T-cell (primary cell): ENCODE measurements around the gene ITGA7. TPM values are rescaled to one million over a fixed set of nuclear protein-coding genes. Genes with fewer than 3 reads are reported as not detected.

Source experiments
- ATAC-seq, 4 experiments: fragments of 200-7000 bp in 3 of 4; fragments of 150-1000 bp in 1 of 4; cut with Tn5 transposase; replicated peaks in 1 of 4; 1 replicate in 3 of 4; 2 replicates in 1 of 4; pipeline ENCODE4 v1.10.0; 2021; ENCODE audit warnings: moderate library complexity in 3 of 4, mild to moderate bottlenecking in 2 of 4, moderate number of reproducible peaks in 1 of 4
- CTCF ChIA-PET, 2 donors: fragments of 300-600 bp; sonication (Branson Sonifier 250); formaldehyde crosslinking; loops; one replicate each; lab custom pipeline; 2022; ENCODE audit warnings: antibody characterized with exemption in 2 of 2; lab: Charles Lee
- POLR2A ChIA-PET, 2 donors: fragments of 300-600 bp; sonication (Branson Sonifier 250); formaldehyde crosslinking; loops; one replicate each; lab custom pipeline; 2022; ENCODE audit warnings: antibody characterized with exemption in 2 of 2; lab: Charles Lee
- DNase-seq, 35 experiments: peaks; one replicate each; pipeline versions ENCODE4 v3.0.0 to v3.0.0-alpha.2; 2013 to 2023
- H3K27ac ChIP-seq: one replicate; pipeline ENCODE4 v1.5.1; 2013; ENCODE audit warnings: low read length
- H3K27me3 ChIP-seq, 2 experiments: replicated peaks in 1 of 2; 1 replicate in 1 of 2; 2 replicates in 1 of 2; pipeline versions ENCODE4 v1.6.1 to v1.7.0; 2013; ENCODE audit warnings: low read length in 1 of 2, mixed read lengths in 1 of 2; ENCODE audit not compliant: control insufficient read depth in 2 of 2, insufficient read depth in 2 of 2; ENCODE audit errors: extremely low read depth in 1 of 2
- H3K36me3 ChIP-seq, 2 donors: 1 replicate in 1 of 2; 2 replicates in 1 of 2; pipeline versions ENCODE4 v1.6.1 to v1.7.0; 2013; ENCODE audit warnings: low read length in 1 of 2; ENCODE audit not compliant: control insufficient read depth in 2 of 2, insufficient read depth in 1 of 2; ENCODE audit errors: extremely low read depth in 1 of 2
- H3K4me1 ChIP-seq, 2 experiments: 1 replicate in 1 of 2; 2 replicates in 1 of 2; pipeline versions ENCODE4 v1.6.1 to v1.7.0; 2013; ENCODE audit warnings: low read length in 2 of 2, mixed read lengths in 1 of 2; ENCODE audit not compliant: insufficient read depth in 2 of 2, control insufficient read depth in 1 of 2; ENCODE audit errors: extremely low read depth in 1 of 2
- H3K4me3 ChIP-seq, 2 donors: 1 replicate in 1 of 2; 2 replicates in 1 of 2; pipeline versions ENCODE4 v1.5.1 to v1.7.0; 2013; ENCODE audit warnings: mild to moderate bottlenecking in 2 of 2, low read length in 1 of 2, moderate library complexity in 1 of 2; ENCODE audit not compliant: control insufficient read depth in 1 of 2; ENCODE audit errors: extremely low read depth in 1 of 2
- H3K9me3 ChIP-seq: 2 replicates; pipeline ENCODE4 v1.7.0; 2013
- H3K27ac Mint-ChIP-seq, 2 donors: one replicate each; pipeline ENCODE4 v1.8.0; 2020 to 2021; ENCODE audit warnings: mild to moderate bottlenecking in 2 of 2, mixed read lengths in 2 of 2
- H3K27me3 Mint-ChIP-seq, 2 donors: one replicate each; pipeline ENCODE4 v1.8.0; 2021 to 2022; ENCODE audit warnings: mixed read lengths in 2 of 2
- H3K36me3 Mint-ChIP-seq: one replicate; pipeline ENCODE4 v1.8.0; 2021; ENCODE audit warnings: mixed read lengths
- H3K4me1 Mint-ChIP-seq, 3 donors: one replicate each; pipeline ENCODE4 v1.8.0; 2020 to 2022; ENCODE audit warnings: mixed read lengths in 3 of 3, mild to moderate bottlenecking in 1 of 3
- H3K4me3 Mint-ChIP-seq, 3 donors: one replicate each; pipeline ENCODE4 v1.8.0; 2020 to 2022; ENCODE audit warnings: mild to moderate bottlenecking in 3 of 3, mixed read lengths in 3 of 3, moderate library complexity in 3 of 3
- H3K9me3 Mint-ChIP-seq, 3 donors: one replicate each; pipeline ENCODE4 v1.8.0; 2020 to 2022; ENCODE audit warnings: mixed read lengths in 3 of 3
- WGBS: methylation state at CpG from one replicate; pipeline ENCODE4 v1.1.5; 2013; ENCODE audit warnings: missing lambda C conversion rate; ENCODE audit not compliant: insufficient coverage; 5-methylcytosine and 5-hydroxymethylcytosine counted together
- total RNA-seq, 35 experiments: library from RNA in 6 of 35; stranded (reverse) in 6 of 35; fragments of 120-200 nt in 1 of 35; gene quantifications; one replicate each; pipeline versions ENCODE4 v1.2.1 to v1.2.4 and lab custom pipeline; 2013 to 2026

Gene ITGA7
- total RNA-seq, 5 donors from 2014 or later (not counting 1 experiment from before 2014, with no cell fraction given) = 2.6 to 4.6 (median 3.1) TPM

DNA sequence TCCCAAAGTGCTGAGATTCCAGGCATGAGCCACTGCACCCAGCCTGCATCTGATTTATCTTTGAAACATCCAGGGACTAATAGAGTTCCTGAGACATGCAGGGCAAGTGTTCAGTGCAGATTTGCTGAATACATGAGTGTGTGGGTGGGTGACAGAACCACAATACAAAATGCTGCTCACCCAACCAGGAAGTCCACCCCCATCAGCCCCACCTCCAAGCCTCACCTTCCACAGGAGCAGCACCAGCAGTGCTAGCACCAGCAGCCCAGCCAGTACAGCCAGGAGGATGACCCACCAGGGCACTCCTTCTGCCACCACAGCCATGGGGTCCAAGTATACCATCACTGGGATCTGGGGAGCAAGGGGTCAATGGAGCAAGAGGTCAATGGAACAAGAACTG is 20.0 kb downstream of the ITGA7 start:
- POLR2A ChIA-PET = no interaction called here
- Mint-ChIP-seq H3K9me3 (no peaks in the 10 kb centered on the region), H3K4me3 (no peak overlapping the region), H3K27ac (no peak overlapping the region), H3K27me3 (peaks cover 6 to 7% of the 10 kb centered on the region in 2 donors), H3K36me3 (no peaks in the 10 kb centered on the region), H3K4me1 (peaks cover 9 to 12% (median 11%) of the 10 kb centered on the region in 3 donors)
- Histone ChIP-seq H3K27ac (no peak overlapping the region), H3K36me3 (no peaks in the 10 kb centered on the region), H3K4me3 (no peak overlapping the region), H3K27me3 (peaks cover 0 to 13% of the 10 kb centered on the region in 2 experiments), H3K9me3 (no peaks in the 10 kb centered on the region), H3K4me1 (peaks cover 0 to 9% of the 10 kb centered on the region in 2 experiments)
- CTCF ChIA-PET = no interaction called here
- ATAC-seq = peak in 2 of 4 experiments; percentile 16 to 38
- no peak for DNase-seq

DNA sequence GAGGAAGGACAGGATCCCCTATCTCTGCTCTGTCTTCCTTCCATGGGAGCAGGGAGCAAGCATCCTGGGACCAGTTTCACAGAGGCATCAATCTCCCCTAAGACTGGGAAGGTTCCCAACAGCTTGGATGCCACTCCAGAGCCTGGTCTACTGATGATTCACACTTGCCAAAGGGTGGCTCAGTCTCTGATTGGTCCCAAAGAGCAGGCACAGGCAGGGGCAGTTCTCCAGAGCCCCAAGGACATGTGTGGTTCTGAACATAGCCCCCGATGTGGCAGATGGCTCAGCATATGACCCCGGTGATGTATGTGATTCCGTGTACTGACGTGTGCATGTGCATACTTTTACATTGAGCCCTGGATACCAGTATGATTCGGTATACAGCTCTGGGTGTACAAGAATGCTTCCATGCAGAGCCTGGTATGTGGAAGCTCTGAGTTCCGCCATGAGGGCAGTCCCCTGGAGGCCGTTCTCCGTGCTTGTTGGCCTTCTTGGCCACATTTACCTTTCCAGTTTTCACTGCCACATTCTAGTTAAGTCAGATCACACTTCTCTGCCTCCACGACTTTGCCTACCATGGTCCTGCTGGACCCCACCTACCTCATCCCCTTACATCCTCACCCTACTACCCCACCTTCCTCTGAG is 21.2 kb downstream of the ITGA7 start:
- no peaks in the 10 kb centered on the region for H3K9me3 ChIP-seq
- ATAC-seq (no peak), DNase-seq (no peak)
- Mint-ChIP-seq H3K36me3 (no peaks in the 10 kb centered on the region), H3K9me3 (no peaks in the 10 kb centered on the region), H3K4me3 (no peak overlapping the region), H3K27ac (no peak overlapping the region), H3K4me1 (peaks cover 12 to 24% (median 15%) of the 10 kb centered on the region in 3 donors), H3K27me3 (peaks cover 9 to 16% of the 10 kb centered on the region in 2 donors)
- CTCF ChIA-PET = interaction anchor here in 1 of 2 donors (0.7 kb wide), 1 partner anchor 857 kb away, joined by 5 read pairs; no protein-coding TSS in a partner anchor
- H3K4me1 ChIP-seq = peaks cover 0 to 12% of the 10 kb centered on the region in 2 experiments
- POLR2A ChIA-PET = interaction anchor here in 1 of 2 donors (0.5 kb wide), 1 partner anchor 47 kb away, joined by 3 read pairs; no protein-coding TSS in a partner anchor
- peaks cover 0 to 21% of the 10 kb centered on the region in 2 experiments for H3K27me3 ChIP-seq
- 87% methylated on average over 9 of the region's 9 CpGs for WGBS
- no peak overlapping the region for H3K27ac ChIP-seq
- H3K4me3 ChIP-seq = no peak overlapping the region
- H3K36me3 ChIP-seq = no peaks in the 10 kb centered on the region

DNA sequence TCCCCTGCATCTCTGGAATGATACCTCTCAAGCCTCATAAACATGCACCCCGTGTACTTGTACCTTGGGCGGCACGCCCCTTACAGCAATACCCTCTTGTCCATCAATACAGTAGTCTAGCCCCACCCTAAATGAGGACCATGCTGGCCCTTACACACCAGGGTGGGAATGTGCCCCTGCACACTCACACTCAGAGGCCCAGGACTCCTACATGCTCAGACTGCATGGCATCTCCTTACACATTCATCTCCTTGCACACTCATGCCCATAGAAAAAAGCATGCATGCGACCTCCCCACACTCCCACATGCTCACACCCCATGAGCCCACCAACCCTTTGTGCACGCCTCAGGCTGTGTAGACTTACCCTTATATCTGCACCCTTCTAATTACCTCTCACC is 22.0 kb downstream of the ITGA7 start:
- Histone ChIP-seq H3K4me3 (no peak overlapping the region), H3K9me3 (no peaks in the 10 kb centered on the region), H3K27ac (no peak overlapping the region), H3K27me3 (peaks cover 0 to 29% of the 10 kb centered on the region in 2 experiments), H3K4me1 (peaks cover 0 to 17% of the 10 kb centered on the region in 2 experiments), H3K36me3 (no peaks in the 10 kb centered on the region)
- DNase-seq (no peak), ATAC-seq (no peak)
- Mint-ChIP-seq H3K4me1 (peaks cover 18 to 31% (median 23%) of the 10 kb centered on the region in 3 donors), H3K27ac (no peak overlapping the region), H3K36me3 (no peaks in the 10 kb centered on the region), H3K4me3 (no peak overlapping the region), H3K9me3 (no peaks in the 10 kb centered on the region), H3K27me3 (peaks cover 18 to 24% of the 10 kb centered on the region in 2 donors)
- 86% methylated on average over 5 of the region's 5 CpGs for WGBS
- CTCF ChIA-PET = no interaction called here
- POLR2A ChIA-PET = no interaction called here

DNA sequence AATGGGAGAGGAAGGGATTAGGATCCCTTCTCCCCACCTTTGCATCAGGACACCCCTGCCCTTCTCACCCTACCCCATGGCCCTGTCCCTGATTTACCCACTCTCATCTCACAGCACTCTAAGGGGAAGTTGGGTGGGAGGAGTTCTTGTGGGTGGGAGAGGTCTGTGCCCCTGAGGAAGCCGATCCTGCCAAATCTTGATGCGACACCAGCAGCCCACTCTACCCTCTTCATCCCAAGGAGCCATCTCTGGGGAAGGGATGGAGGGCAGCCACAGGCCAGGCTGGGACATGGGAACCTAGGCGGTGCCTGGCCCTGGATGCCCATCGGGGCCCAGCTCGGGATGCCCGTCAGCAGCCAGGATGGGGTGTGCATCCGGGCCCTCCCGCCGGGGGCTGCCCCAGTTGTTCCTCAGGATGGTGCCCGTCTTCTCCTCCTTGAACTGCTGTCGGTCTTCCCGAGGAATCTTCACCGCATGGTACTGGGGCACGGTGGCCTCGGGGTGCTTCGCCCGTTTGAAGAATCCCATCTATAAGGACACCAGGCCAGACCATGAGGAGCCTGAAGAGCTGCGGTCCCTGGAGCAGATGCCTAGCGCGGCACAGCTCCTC is 22.8 kb downstream of the ITGA7 start:
- no peak overlapping the region for H3K27ac ChIP-seq

GRCh38 chr12:55683676-55684075 is 24.0 kb downstream of the ITGA7 start:
- DNase-seq (no peak), ATAC-seq (no peak)
- ChIA-PET POLR2A (no interaction called here), CTCF (no interaction called here)
- Histone ChIP-seq H3K27ac (no peak overlapping the region), H3K4me1 (peaks cover 0 to 17% of the 10 kb centered on the region in 2 experiments), H3K4me3 (no peak overlapping the region), H3K36me3 (no peaks in the 10 kb centered on the region), H3K27me3 (peaks cover 0 to 39% of the 10 kb centered on the region in 2 experiments), H3K9me3 (no peaks in the 10 kb centered on the region)
- H3K27ac Mint-ChIP-seq = no peak overlapping the region
- H3K9me3 Mint-ChIP-seq = no peaks in the 10 kb centered on the region
- 76% methylated on average over 5 of the region's 7 CpGs for WGBS
- H3K27me3 Mint-ChIP-seq = peaks cover 33% of the 10 kb centered on the region in 2 donors
- H3K4me3 Mint-ChIP-seq = no peak overlapping the region
- H3K36me3 Mint-ChIP-seq = no peaks in the 10 kb centered on the region
- peaks cover 18 to 31% (median 23%) of the 10 kb centered on the region in 3 donors for H3K4me1 Mint-ChIP-seq

More for the DNA sequence above, 22.8 kb downstream of the ITGA7 start:
- ChIA-PET POLR2A (no interaction called here), CTCF (no interaction called here)
- no peaks in the 10 kb centered on the region for H3K9me3 Mint-ChIP-seq
- 95% methylated on average over 15 of the region's 20 CpGs for WGBS
- Histone ChIP-seq H3K4me3 (no peak overlapping the region), H3K36me3 (no peaks in the 10 kb centered on the region), H3K4me1 (peaks cover 0 to 17% of the 10 kb centered on the region in 2 experiments), H3K27me3 (peaks cover 0 to 31% of the 10 kb centered on the region in 2 experiments), H3K9me3 (no peaks in the 10 kb centered on the region)
- no peaks in the 10 kb centered on the region for H3K36me3 Mint-ChIP-seq
- no peak overlapping the region for H3K27ac Mint-ChIP-seq
- H3K4me1 Mint-ChIP-seq = peaks cover 18 to 31% (median 23%) of the 10 kb centered on the region in 3 donors
- H3K27me3 Mint-ChIP-seq = peaks cover 21 to 26% of the 10 kb centered on the region in 2 donors
- no peak overlapping the region for H3K4me3 Mint-ChIP-seq
- ATAC-seq = no peak
- DNase-seq = no peak

- Mint-ChIP-seq H3K9me3 (no peaks in the 10 kb centered on the region), H3K36me3 (no peaks in the 10 kb centered on the region), H3K4me3 (peak overlapping the region in 1 of 3 donors; percentile 46), H3K4me1 (peaks cover 13 to 26% (median 16%) of the 10 kb centered on the region in 3 donors), H3K27ac (no peak overlapping the region), H3K27me3 (peaks cover 33% of the 10 kb centered on the region in 2 donors)
- DNase-seq = no peak
- ATAC-seq = no peak
- Histone ChIP-seq H3K27ac (no peak overlapping the region), H3K27me3 (peaks cover 0 to 36% of the 10 kb centered on the region in 2 experiments), H3K9me3 (no peaks in the 10 kb centered on the region), H3K36me3 (no peaks in the 10 kb centered on the region), H3K4me1 (peaks cover 0 to 9% of the 10 kb centered on the region in 2 experiments), H3K4me3 (no peak overlapping the region)
- CTCF ChIA-PET = interaction anchor here in 1 of 2 donors (0.7 kb wide), 1 partner anchor 1454 kb away, joined by 7 read pairs; no protein-coding TSS in a partner anchor
- WGBS = no CpG with 5 or more reads among the region's 13 CpGs
- POLR2A ChIA-PET = interaction anchor here (0.6 kb wide), 2 partner anchors 231 to 440 kb away, joined by 3 to 6 read pairs; no protein-coding TSS in a partner anchor
Observed at GRCh38 chr12:55682087-55682796, 25.5 kb downstream of the ITGA7 start.
